Measurements from ENCODE around the gene KAT7.

Gene KAT7

GRCh38 chr17:49859991-49860953 lies 71.8 kb downstream of the KAT7 start:
- no peak overlapping the region for H3K27ac ChIP-seq (replicated peaks)
- no peak overlapping the region for H3K4me3 ChIP-seq (replicated peaks; ENCODE audit: insufficient read depth, low read length)
- DNase-seq (ENCODE audit: low read depth in 1 of 2, low spot score in 1 of 2) = no peak
- TF ChIP-seq GABPA (IDR thresholded peaks at IDR 0.05; ENCODE audit: low read depth) (no peak), REST (IDR thresholded peaks at IDR 0.05; ENCODE audit: insufficient replicate concordance, low read depth) (no peak), CTCF (IDR thresholded peaks at IDR 0.05; ENCODE audit: insufficient read depth, low read length) (no peak), POLR2AphosphoS5 (IDR thresholded peaks at IDR 0.05; ENCODE audit: low read depth) (no peak), SPI1 (IDR thresholded peaks at IDR 0.05; ENCODE audit: borderline replicate concordance, low read depth) (no peak)
- peaks cover 10% of the 10 kb centered on the region for H3K27me3 ChIP-seq (ENCODE audit: insufficient read depth, poor library complexity, severe bottlenecking)

- TF ChIP-seq SPI1 (IDR thresholded peaks at IDR 0.05; ENCODE audit: borderline replicate concordance, low read depth) = no peak
- TF ChIP-seq GABPA (IDR thresholded peaks at IDR 0.05; ENCODE audit: low read depth) = no peak
- TF ChIP-seq POLR2AphosphoS5 (IDR thresholded peaks at IDR 0.05; ENCODE audit: low read depth) = no peak
- no peak for TF ChIP-seq REST (IDR thresholded peaks at IDR 0.05; ENCODE audit: insufficient replicate concordance, low read depth)
- TF ChIP-seq CTCF (IDR thresholded peaks at IDR 0.05; ENCODE audit: insufficient read depth, low read length) = peak; percentile 42
- Histone ChIP-seq H3K4me3 (replicated peaks; ENCODE audit: insufficient read depth, low read length) (no peak overlapping the region), H3K27me3 (ENCODE audit: insufficient read depth, poor library complexity, severe bottlenecking) (peaks cover 10% of the 10 kb centered on the region), H3K27ac (replicated peaks) (no peak overlapping the region)
- peak in 1 of 2 experiments; percentile 21 for DNase-seq (ENCODE audit: low read depth in 1 of 2, low spot score in 1 of 2)
These were observed 72.8 kb downstream of the KAT7 start for GRCh38 chr17:49861150-49861884.

- Histone ChIP-seq H3K4me3 (replicated peaks; ENCODE audit: insufficient read depth, low read length) (no peak overlapping the region), H3K27me3 (ENCODE audit: insufficient read depth, poor library complexity, severe bottlenecking) (peaks cover 10% of the 10 kb centered on the region), H3K27ac (replicated peaks) (no peak overlapping the region)
- DNase-seq (ENCODE audit: low read depth in 1 of 2, low spot score in 1 of 2) = no peak
- no peak for TF ChIP-seq GABPA (IDR thresholded peaks at IDR 0.05; ENCODE audit: low read depth)
- TF ChIP-seq CTCF (IDR thresholded peaks at IDR 0.05; ENCODE audit: insufficient read depth, low read length) = no peak
- TF ChIP-seq REST (IDR thresholded peaks at IDR 0.05; ENCODE audit: insufficient replicate concordance, low read depth) = no peak
- no peak for TF ChIP-seq SPI1 (IDR thresholded peaks at IDR 0.05; ENCODE audit: borderline replicate concordance, low read depth)
- TF ChIP-seq POLR2AphosphoS5 (IDR thresholded peaks at IDR 0.05; ENCODE audit: low read depth) = no peak
These were observed 74.4 kb downstream of the KAT7 start for GRCh38 chr17:49862781-49863331.
